Ishikawa (cell line): ENCODE measurements around the gene OVOL3.

Experiments
- MAX ChIP-seq: IDR thresholded peaks from 2 replicates; pipeline ENCODE4 v1.6.1; 2012
- NFIC ChIP-seq: IDR thresholded peaks from 2 replicates; pipeline ENCODE4 v1.6.1; 2012
- RAD21 ChIP-seq: IDR thresholded peaks from 2 replicates; pipeline ENCODE4 v1.6.1; 2012; ENCODE audit warnings: low read depth
- TAF1 ChIP-seq: IDR thresholded peaks from 2 replicates; pipeline ENCODE4 v1.6.1; 2012; ENCODE audit warnings: low read depth, mild to moderate bottlenecking
- TCF12 ChIP-seq: IDR thresholded peaks from 2 replicates; pipeline ENCODE4 v1.6.1; 2012; ENCODE audit warnings: low read depth
- TEAD4 ChIP-seq: IDR thresholded peaks from 2 replicates; pipeline ENCODE4 v1.6.1; 2012
- YY1 ChIP-seq: IDR thresholded peaks from 2 replicates; pipeline ENCODE4 v1.6.1; 2012; ENCODE audit warnings: low read depth
- ZBTB7A ChIP-seq: IDR thresholded peaks from 2 replicates; pipeline ENCODE4 v1.6.1; 2012; ENCODE audit warnings: low read depth

GRCh38 chr19:36113425-36113824 lies 2.5 kb downstream of the OVOL3 start:
- TF ChIP-seq ZBTB7A (no peak), RAD21 (no peak), MAX (no peak), TCF12 (no peak), NFIC (no peak), TAF1 (no peak), TEAD4 (no peak), YY1 (no peak)
